PFSK-1 (cell line): Measurements from ENCODE around the gene HPCAL1.

ENCODE experiments used
- FOXP2 ChIP-seq: optimal IDR thresholded peaks from 2 replicates; pipeline ENCODE3; 2011; ENCODE audit warnings: borderline replicate concordance, control low read depth, inconsistent platforms; ENCODE audit not compliant: insufficient read depth; ENCODE audit errors: extremely low read length, extremely low read depth
- POLR2AphosphoS5 ChIP-seq: IDR thresholded peaks from 2 replicates; pipeline ENCODE4 v1.6.1; 2012; ENCODE audit warnings: low read depth, mild to moderate bottlenecking, control low read depth, low read length, moderate library complexity
- SIN3A ChIP-seq: IDR thresholded peaks from 2 replicates; pipeline ENCODE4 v1.6.1; 2012; ENCODE audit warnings: mild to moderate bottlenecking, low read length, moderate library complexity, borderline replicate concordance; ENCODE audit not compliant: insufficient read depth
- TAF1 ChIP-seq: IDR thresholded peaks from 2 replicates; pipeline ENCODE4 v1.6.1; 2012; ENCODE audit warnings: low read length, control low read depth, borderline replicate concordance; ENCODE audit not compliant: insufficient read depth
- TF ChIP-seq, protein P1 (sequence below), 2 experiments: IDR thresholded peaks; 2 replicates each; pipeline versions ENCODE4 v1.6.1 to v1.8.0; 2011 to 2012; ENCODE audit warnings: low read depth in 2 of 2, low read length in 2 of 2, control low read depth in 1 of 2, inconsistent platforms in 1 of 2, mild to moderate bottlenecking in 1 of 2, moderate library complexity in 1 of 2; ENCODE audit not compliant: insufficient read depth in 1 of 2

Gene HPCAL1

DNA sequence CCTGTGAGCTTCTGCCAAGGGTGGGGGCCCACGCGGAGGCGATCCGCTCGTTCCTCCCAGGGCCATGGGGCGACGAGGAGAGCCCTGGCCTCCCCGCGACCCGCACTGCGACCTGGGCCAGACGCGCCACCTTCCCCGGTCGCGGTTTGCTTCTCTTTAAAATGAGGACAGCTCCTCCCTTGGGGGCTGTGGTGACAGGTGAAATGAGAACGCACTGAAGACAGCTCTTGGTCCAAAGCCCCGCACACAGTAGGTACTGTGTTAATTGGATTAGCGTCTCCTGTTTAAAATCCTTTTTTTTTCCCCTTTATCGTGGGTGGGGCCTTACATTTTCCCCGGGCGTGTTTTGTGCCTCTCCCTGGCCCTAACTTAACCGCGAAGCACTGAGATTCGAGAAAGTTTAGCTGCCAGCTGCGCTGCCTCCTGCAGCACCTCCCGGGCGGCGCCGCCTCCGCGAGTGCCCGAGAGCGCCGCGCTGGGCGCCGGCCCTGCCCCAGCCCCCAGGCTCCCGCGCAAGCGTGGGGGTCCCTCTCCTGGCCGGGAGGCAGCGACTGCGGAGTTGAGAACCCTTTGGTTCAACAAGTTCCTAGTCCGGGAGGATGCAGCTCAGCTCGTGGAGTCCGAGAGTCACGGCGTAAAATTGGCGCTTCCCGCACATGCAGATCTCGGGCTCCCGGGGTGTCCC lies 1.1 kb downstream of the HPCAL1 start:
- no peak for TF ChIP-seq FOXP2
- TF ChIP-seq SIN3A = no peak
- TF ChIP-seq TAF1 = no peak
- TF ChIP-seq, protein P1, sequence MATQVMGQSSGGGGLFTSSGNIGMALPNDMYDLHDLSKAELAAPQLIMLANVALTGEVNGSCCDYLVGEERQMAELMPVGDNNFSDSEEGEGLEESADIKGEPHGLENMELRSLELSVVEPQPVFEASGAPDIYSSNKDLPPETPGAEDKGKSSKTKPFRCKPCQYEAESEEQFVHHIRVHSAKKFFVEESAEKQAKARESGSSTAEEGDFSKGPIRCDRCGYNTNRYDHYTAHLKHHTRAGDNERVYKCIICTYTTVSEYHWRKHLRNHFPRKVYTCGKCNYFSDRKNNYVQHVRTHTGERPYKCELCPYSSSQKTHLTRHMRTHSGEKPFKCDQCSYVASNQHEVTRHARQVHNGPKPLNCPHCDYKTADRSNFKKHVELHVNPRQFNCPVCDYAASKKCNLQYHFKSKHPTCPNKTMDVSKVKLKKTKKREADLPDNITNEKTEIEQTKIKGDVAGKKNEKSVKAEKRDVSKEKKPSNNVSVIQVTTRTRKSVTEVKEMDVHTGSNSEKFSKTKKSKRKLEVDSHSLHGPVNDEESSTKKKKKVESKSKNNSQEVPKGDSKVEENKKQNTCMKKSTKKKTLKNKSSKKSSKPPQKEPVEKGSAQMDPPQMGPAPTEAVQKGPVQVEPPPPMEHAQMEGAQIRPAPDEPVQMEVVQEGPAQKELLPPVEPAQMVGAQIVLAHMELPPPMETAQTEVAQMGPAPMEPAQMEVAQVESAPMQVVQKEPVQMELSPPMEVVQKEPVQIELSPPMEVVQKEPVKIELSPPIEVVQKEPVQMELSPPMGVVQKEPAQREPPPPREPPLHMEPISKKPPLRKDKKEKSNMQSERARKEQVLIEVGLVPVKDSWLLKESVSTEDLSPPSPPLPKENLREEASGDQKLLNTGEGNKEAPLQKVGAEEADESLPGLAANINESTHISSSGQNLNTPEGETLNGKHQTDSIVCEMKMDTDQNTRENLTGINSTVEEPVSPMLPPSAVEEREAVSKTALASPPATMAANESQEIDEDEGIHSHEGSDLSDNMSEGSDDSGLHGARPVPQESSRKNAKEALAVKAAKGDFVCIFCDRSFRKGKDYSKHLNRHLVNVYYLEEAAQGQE (IDR thresholded peaks at IDR 0.05; ENCODE audit: insufficient read depth in 1 of 2, low read depth in 2 of 2, low read length in 2 of 2) = no peak
- TF ChIP-seq POLR2AphosphoS5 = no peak

DNA sequence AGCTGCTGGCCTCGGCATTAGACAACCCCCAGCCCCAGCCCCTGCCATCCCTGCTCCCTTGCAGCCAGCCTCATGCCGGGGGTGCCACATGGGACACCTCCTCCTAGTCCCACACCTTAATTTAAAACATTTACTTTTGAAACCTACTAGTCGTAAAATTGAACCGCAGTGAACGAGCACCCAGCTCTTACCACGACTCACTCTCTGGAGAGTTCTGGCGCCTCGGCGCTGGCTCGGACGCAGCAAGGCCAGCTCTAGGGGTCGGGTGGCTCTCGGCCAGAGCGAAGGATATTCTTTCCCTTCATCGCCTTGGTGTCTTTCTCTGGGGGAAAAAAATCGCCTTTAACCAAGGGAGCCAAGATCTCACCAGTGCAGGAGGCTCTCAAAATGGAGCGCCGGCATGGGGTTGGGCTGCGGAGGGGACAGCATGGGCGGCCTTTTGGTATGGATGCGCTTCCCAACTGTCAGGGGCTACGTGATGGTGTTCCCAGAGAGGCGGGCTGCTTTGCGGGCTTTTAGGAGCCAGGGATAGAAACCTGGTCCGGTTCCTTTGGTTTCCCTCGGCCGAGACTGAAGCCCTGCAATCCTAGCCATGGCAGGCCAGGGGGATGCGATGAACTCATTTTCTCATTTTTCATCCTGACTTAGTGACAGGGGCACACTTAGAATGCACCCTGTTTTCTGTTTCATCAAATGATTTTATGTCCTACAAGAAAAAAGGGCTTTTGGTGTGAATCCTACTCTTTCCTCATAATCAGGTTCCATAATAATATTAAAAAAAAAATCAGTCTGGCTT lies 2.0 kb downstream of the HPCAL1 start:
- TF ChIP-seq TAF1 (no peak), SIN3A (no peak), POLR2AphosphoS5 (no peak), FOXP2 (no peak)
- TF ChIP-seq, protein P1 (IDR thresholded peaks at IDR 0.05; ENCODE audit: insufficient read depth in 1 of 2, low read depth in 2 of 2, low read length in 2 of 2) = no peak

GRCh38 chr2:10305254-10305635 lies 2.5 kb downstream of the HPCAL1 start:
- TF ChIP-seq SIN3A = no peak
- no peak for TF ChIP-seq POLR2AphosphoS5
- TF ChIP-seq, protein P1 (IDR thresholded peaks at IDR 0.05; ENCODE audit: insufficient read depth in 1 of 2, low read depth in 2 of 2, low read length in 2 of 2) = no peak
- TF ChIP-seq TAF1 = no peak
- no peak for TF ChIP-seq FOXP2

DNA sequence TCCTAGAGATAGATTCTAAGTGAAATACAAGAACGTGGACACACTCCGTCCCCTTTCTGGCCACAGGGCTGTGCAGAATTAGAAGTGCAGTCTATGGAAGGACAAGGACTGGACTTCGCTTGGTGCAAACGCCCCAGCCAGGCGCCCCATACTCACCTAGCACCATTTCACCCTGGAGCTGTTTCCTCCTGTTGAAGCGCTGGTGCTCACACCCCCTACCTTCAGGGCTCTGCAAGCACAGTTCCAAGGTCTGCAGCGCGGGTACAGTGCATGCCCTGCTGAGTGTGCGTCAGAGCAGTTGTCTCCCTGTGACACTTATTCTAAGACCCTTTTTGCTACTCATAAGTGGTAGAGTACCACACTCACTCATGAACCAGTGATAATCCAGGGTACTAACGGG lies 3.0 kb downstream of the HPCAL1 start:
- TF ChIP-seq POLR2AphosphoS5 = no peak
- TF ChIP-seq SIN3A = no peak
- TF ChIP-seq, protein P1 (IDR thresholded peaks at IDR 0.05; ENCODE audit: insufficient read depth in 1 of 2, low read depth in 2 of 2, low read length in 2 of 2) = no peak
- TF ChIP-seq FOXP2 = no peak
- no peak for TF ChIP-seq TAF1
